SK-N-SH treated with all-trans-retinoic acid at 6 μM for 48 hours (cell line): ENCODE results near the gene ARPC5L.

Experiments
- ATAC-seq: fragments of 200-7000 bp; cut with Tn5 transposase; 3 replicates; pipeline ENCODE4 v1.9.1; 2020; ENCODE audit warnings: mild to moderate bottlenecking, moderate library complexity
- ARNTL ChIP-seq: fragments of 450-650 bp; formaldehyde crosslinking; IDR thresholded peaks from 2 replicates; pipeline ENCODE4 v1.5.0; 2020; ENCODE audit warnings: low read depth, mild to moderate bottlenecking, moderate library complexity, borderline replicate concordance
- BACH2 ChIP-seq: fragments of 250-450 bp; sonication (Bioruptor Pico); IDR thresholded peaks from 2 replicates; pipeline ENCODE4 v1.9.0; 2021; ENCODE audit warnings: mild to moderate bottlenecking, borderline replicate concordance
- CREB5 ChIP-seq: fragments of 250-450 bp; sonication (Bioruptor Pico); IDR thresholded peaks from 2 replicates; pipeline ENCODE4 v1.5.1; 2020; ENCODE audit warnings: low read depth, mild to moderate bottlenecking, moderate library complexity
- CSDC2 ChIP-seq: fragments of 250-450 bp; sonication (Bioruptor Pico); IDR thresholded peaks from 2 replicates; pipeline ENCODE4 v1.5.0; 2020; ENCODE audit warnings: mild to moderate bottlenecking, moderate library complexity
- CSRNP3 ChIP-seq: fragments of 250-450 bp; sonication (Bioruptor Pico); IDR thresholded peaks from 2 replicates; pipeline ENCODE4 v1.5.1; 2021; ENCODE audit warnings: mild to moderate bottlenecking, moderate library complexity
- ESRRG ChIP-seq: fragments of 250-450 bp; sonication (Bioruptor Pico); IDR thresholded peaks from 2 replicates; pipeline ENCODE4 v1.6.1; 2021; ENCODE audit warnings: mild to moderate bottlenecking
- ISL1 ChIP-seq: fragments of 250-450 bp; sonication (Bioruptor Pico); IDR thresholded peaks from 2 replicates; pipeline ENCODE4 v2.1.2; 2022; ENCODE audit warnings: mild to moderate bottlenecking, moderate library complexity
- OSR1 ChIP-seq: fragments of 250-450 bp; sonication (Bioruptor Pico); IDR thresholded peaks from 2 replicates; pipeline ENCODE4 v1.8.0; 2022; ENCODE audit warnings: moderate library complexity, mild to moderate bottlenecking, inconsistent platforms
- PATZ1 ChIP-seq: fragments of 250-450 bp; sonication (Bioruptor Pico); IDR thresholded peaks from 2 replicates; pipeline ENCODE4 v1.8.0; 2020; ENCODE audit warnings: mild to moderate bottlenecking, moderate library complexity, borderline replicate concordance
- POU6F1 ChIP-seq: fragments of 250-450 bp; sonication (Bioruptor Pico); IDR thresholded peaks from 2 replicates; pipeline ENCODE4 v1.8.0; 2021; ENCODE audit warnings: low read depth, mild to moderate bottlenecking, moderate library complexity, borderline replicate concordance
- PPARA ChIP-seq: fragments of 250-450 bp; sonication (Bioruptor Pico); IDR thresholded peaks from 2 replicates; pipeline ENCODE4 v1.5.0; 2020; ENCODE audit warnings: mild to moderate bottlenecking, borderline replicate concordance
- RARB ChIP-seq: fragments of 250-450 bp; sonication (Bioruptor Pico); IDR thresholded peaks from 2 replicates; pipeline ENCODE4 v1.8.0; 2021; ENCODE audit warnings: mild to moderate bottlenecking, moderate library complexity
- SNAI2 ChIP-seq: fragments of 250-450 bp; sonication (Bioruptor Pico); IDR thresholded peaks from 2 replicates; pipeline ENCODE4 v1.5.0; 2020; ENCODE audit warnings: mild to moderate bottlenecking, moderate library complexity
- TCF4 ChIP-seq: fragments of 250-450 bp; sonication (Bioruptor Pico); IDR thresholded peaks from 2 replicates; pipeline ENCODE4 v1.8.0; 2021; ENCODE audit warnings: mild to moderate bottlenecking, moderate library complexity, borderline replicate concordance
- TOX ChIP-seq: fragments of 250-450 bp; sonication (Bioruptor Pico); IDR thresholded peaks from 2 replicates; pipeline ENCODE4 v1.8.0; 2021; ENCODE audit warnings: mild to moderate bottlenecking, moderate library complexity, borderline replicate concordance
- TSHZ2 ChIP-seq: fragments of 250-450 bp; sonication (Bioruptor Pico); IDR thresholded peaks from 2 replicates; pipeline ENCODE4 v1.5.0; 2020; ENCODE audit warnings: mild to moderate bottlenecking, moderate library complexity
- ZC3H10 ChIP-seq: fragments of 250-450 bp; sonication (Bioruptor Pico); IDR thresholded peaks from 2 replicates; pipeline ENCODE4 v1.5.1; 2021; ENCODE audit warnings: mild to moderate bottlenecking, moderate library complexity
- ZFP3 ChIP-seq: fragments of 250-450 bp; sonication (Bioruptor Pico); IDR thresholded peaks from 2 replicates; pipeline ENCODE4 v1.5.0; 2020; ENCODE audit warnings: mild to moderate bottlenecking, moderate library complexity
- ZFP30 ChIP-seq: fragments of 450-650 bp; formaldehyde crosslinking; IDR thresholded peaks from 2 replicates; pipeline ENCODE4 v1.5.0; 2022; ENCODE audit warnings: mild to moderate bottlenecking, moderate library complexity
- ZNF565 ChIP-seq: fragments of 450-650 bp; formaldehyde crosslinking; conservative IDR thresholded peaks from 2 replicates; pipeline ENCODE4 v1.5.0; 2020; ENCODE audit warnings: low read depth, mild to moderate bottlenecking, moderate library complexity
- ZNF70 ChIP-seq: fragments of 450-650 bp; formaldehyde crosslinking; IDR thresholded peaks from 2 replicates; pipeline ENCODE4 v1.5.0; 2020; ENCODE audit warnings: mild to moderate bottlenecking, moderate library complexity

Gene ARPC5L

GRCh38 chr9:124813501-124814163, 48.3 kb upstream of the ARPC5L start (continued):
- no peak for TF ChIP-seq CSDC2 (CRISPR knock-in tag)
- no peak for TF ChIP-seq ARNTL

GRCh38 chr9:124814164-124814535, 47.8 kb upstream of the ARPC5L start:
- no peak for ATAC-seq
- TF ChIP-seq ZC3H10 = no peak
- no peak for TF ChIP-seq SNAI2 (CRISPR knock-in tag)
- no peak for TF ChIP-seq TCF4 (CRISPR knock-in tag)
- no peak for TF ChIP-seq PPARA (CRISPR knock-in tag)
- TF ChIP-seq CSDC2 (CRISPR knock-in tag) = no peak
- TF ChIP-seq CREB5 (CRISPR knock-in tag) = no peak
- TF ChIP-seq TSHZ2 = no peak
- TF ChIP-seq CSRNP3 = no peak
- TF ChIP-seq PATZ1 (CRISPR knock-in tag) = no peak
- no peak for TF ChIP-seq ZFP30
- no peak for TF ChIP-seq ZNF565
- TF ChIP-seq BACH2 = no peak
- no peak for TF ChIP-seq ESRRG (CRISPR knock-in tag)
- no peak for TF ChIP-seq ARNTL
- no peak for TF ChIP-seq TOX
- no peak for TF ChIP-seq ZNF70 (CRISPR knock-in tag)
- TF ChIP-seq ZFP3 = no peak
- no peak for TF ChIP-seq POU6F1 (CRISPR knock-in tag)
- no peak for TF ChIP-seq OSR1

- no peak for ATAC-seq
- TF ChIP-seq ZC3H10 (no peak), ISL1 (CRISPR knock-in tag) (no peak), OSR1 (no peak), CSDC2 (CRISPR knock-in tag) (no peak), ZFP30 (no peak), SNAI2 (CRISPR knock-in tag) (no peak), RARB (CRISPR knock-in tag) (no peak), CSRNP3 (no peak), TCF4 (CRISPR knock-in tag) (no peak), POU6F1 (CRISPR knock-in tag) (no peak), ZNF70 (CRISPR knock-in tag) (no peak)
Observed at GRCh38 chr9:124815601-124816000, 46.3 kb upstream of the ARPC5L start.
